ENCODE results near the gene PTPA. TPM values are rescaled to one million over a fixed set of nuclear protein-coding genes. Genes with fewer than 3 reads are reported as not detected.
"Not testable (repeated sequence)": the region's sequence is repeated elsewhere in the genome, so short reads cannot be mapped to it uniquely, and the experiment has no call there.

PTPA gene
- total RNA-seq, 1 donor from 2014 or later: 42.2 TPM

GRCh38 chr9:129160712-129161533 lies 49.7 kb downstream of the PTPA start:
- DNase-seq: no peak

DNA sequence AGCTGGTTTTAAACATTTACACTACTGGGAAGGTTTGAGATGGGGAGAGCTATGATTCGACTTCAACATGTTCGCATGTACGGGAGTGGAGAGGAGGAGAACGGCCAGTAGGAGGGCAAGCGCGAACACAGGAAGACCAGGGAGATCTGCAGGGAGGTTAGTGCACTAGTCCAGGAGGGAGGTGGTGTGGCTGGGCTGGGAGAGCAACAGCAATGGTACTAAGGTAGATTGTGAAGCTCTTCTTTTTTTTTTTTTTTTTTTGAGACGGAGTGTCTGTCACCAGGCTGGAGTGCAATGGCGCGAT lies 50.3 kb downstream of the PTPA start:
- no peak for DNase-seq

GRCh38 chr9:129162497-129163197 lies 51.4 kb downstream of the PTPA start:
- DNase-seq: no peak

DNA sequence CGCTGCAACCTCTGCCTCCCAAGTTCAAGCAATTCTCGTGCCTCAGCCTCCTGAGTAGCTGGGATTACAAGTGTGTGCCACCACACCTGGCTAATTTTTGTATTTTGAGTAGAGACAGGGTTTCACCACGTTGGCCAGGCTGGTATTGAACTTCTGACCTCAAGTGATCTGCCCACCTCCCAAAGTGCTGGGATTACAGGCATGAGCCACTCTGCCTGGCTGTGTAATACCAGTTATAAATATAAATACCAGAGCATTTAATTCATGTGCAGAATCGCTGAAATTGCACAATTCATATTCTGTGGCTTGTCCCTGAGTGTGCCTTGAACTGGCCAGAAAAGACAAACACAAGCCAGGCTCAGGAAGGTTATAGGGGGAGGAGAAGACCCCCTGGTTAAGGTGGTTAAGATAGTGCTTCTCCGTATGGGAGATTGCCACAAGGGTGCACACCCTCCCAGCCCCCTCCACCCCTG lies 52.0 kb downstream of the PTPA start:
- not testable (repeated sequence) for DNase-seq

- no peak for DNase-seq
Measured at GRCh38 chr9:129163753-129164152, 52.5 kb downstream of the PTPA start.

DNA sequence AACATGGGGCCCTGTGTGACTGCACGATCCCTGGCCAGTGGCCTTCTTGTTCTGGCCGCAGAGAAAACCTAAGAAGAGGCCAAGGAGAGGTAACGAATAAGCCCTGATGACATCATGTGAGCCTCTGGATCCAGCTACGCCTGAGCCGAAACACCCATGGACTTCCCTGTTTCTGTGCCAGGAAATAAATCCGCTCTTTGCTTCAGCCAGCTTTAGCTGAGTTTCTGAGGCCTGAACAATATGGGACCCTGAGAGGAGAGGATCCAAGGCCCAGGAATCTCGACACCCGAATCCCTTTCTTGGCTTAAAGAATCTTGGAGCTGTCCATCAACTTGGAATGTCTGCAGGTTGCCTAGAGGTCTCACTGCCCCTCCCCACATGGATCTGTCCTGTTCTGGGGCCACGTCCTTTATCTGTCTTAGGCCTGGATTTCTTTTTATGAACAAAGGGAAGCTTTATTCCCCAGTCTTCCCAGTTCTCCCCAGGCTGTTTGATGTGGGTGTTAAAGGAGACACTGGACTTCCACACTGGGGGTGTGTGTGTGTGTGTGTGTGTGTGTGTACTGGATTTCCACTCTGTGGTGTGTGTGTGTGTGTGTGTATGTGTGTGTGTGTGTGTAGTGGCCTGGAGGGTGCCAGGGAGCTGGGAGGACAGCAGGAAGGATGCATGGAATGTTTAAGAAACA lies 53.2 kb downstream of the PTPA start:
- DNase-seq: peak; percentile 85

GRCh38 chr9:129165198-129165597 lies 54.0 kb downstream of the PTPA start:
- no peak for DNase-seq

DNA sequence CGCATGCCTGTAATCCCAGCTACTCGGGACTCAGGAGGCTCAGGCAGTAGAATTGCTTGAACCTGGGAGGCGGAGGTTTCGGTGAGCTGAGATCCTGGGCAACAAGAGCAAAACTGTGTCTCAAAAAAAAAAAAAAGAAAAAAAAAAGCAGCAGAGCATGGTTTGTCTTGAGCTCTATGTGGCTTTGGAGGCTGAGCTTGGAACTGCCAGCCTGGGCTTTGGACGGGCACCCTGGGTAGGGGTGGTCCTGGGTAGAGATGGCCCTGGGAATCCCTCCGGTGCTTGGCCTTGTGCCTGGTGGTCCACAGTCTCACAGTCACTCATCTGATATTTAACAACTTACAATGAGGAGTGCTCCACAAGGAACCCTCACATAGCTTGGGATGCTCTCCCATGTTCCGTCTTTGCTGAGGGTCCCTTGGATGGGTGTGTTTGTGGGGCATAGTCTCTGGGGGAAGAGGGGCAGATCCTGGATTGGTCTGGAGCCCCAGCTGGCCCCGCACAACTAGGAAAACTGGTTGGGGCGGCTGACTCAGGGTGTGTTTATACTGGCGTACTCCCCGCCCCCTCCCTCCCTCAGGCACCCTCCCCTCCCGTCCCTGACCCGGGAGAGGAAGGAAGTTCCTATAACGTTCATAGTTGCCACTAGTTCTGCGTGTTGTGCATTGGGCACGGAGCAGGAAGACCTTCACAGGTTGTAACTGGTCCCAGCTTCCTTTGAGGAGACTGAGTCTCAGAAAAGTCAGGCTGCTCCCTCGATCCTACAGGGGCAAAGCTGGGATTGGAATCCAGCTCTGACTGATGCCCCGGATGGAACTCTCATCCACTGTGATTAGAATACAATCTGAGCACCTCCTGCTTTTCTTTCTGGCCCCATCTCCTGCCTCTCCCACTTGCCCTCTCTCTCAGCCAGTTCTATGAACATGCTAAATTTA lies 55.7 kb downstream of the PTPA start:
- peak; percentile 26 for DNase-seq

DNA sequence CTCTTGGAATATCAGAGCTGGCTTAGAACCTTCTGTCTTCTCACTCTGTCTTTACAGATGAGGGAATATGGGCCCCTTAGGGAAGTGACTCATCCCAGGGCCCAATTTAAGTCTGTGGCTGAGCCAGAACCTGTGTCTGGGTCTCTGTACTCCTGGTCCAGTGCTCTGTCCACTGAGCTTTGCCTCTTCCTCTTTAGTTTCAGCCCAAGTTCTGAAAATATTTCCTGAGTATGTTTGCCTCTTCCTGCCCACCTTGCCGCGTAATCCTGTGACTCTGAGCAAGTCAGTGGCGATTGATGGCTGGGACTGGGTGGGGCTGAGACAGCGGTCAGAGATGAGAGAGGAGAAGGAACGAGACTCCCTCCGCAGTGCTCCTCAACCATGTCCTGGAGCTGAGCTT lies 59.0 kb downstream of the PTPA start:
- DNase-seq: no peak

GRCh38 chr9:129171993-129172751 lies 61.0 kb downstream of the PTPA start:
- DNase-seq: no peak

GRCh38 chr9:129172816-129173215 lies 61.6 kb downstream of the PTPA start:
- DNase-seq: no peak

- no peak for DNase-seq
Measured at GRCh38 chr9:129173296-129174101, 62.3 kb downstream of the PTPA start.

GRCh38 chr9:129174102-129174723 lies 63.0 kb downstream of the PTPA start:
- peak; percentile 90 for DNase-seq

DNA sequence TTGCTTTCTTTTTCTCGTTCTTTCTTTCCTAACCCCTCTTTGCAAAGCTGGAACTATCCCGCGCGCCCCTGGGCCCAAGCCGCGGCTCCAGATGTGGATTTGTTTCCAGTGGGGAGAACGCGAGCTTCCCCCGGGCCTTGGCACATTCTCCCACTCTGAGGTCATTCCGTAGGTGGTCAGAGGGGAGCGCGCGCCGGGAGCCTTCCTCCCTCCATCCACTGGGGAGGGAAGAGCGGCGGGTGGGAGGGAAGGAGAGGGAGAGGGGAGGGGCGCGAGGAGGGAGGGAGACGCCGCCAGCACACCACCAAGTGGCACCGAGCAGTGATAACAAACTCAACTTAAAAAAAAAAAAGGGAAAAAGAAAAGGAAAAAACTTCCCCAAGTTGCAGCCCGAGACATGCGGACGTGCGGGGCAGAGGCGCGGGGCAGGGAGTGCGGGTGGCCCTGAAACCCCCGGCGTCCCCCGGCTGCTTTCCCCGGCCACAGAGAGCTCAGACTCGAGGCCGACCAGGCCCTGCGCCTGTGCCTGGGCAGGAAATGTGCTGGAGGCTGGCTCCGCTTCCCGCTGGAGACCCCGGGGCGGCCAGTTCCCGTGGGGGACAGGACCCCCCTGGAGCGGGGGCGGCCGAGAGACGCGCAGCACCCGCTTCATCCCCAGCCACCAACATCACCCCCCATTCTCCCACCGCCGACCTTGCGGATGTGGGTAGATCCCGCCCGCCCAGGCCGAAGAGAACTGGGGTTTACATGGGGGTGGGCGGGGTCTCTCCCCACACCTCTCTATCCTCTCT lies 63.7 kb downstream of the PTPA start:
- peak; percentile 73 for DNase-seq

DNA sequence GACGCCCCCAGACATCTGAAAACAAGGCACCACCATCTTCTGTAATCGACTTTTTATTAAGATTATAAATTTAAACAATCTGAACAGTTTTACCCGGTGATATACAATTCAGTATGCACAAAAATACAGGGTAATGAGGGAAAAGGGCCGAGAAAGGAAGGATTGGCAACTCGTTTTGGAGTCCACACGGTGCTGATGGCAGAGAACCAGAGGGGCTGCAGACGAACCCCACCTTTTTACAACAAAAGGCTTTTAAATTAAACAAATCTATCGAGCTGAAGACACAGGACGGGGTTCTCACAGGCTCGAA lies 64.3 kb downstream of the PTPA start:
- no peak for DNase-seq

- DNase-seq: peak; percentile 91
Measured at GRCh38 chr9:129175825-129176633, 64.8 kb downstream of the PTPA start.

- no peak for DNase-seq
Measured at GRCh38 chr9:129176701-129177442, 65.7 kb downstream of the PTPA start.

GRCh38 chr9:129177443-129177790 lies 66.2 kb downstream of the PTPA start:
- DNase-seq: no peak

Measured in skin of body (tissue), 2 donors.